ENCODE results near the gene TSPAN17. TPM values are rescaled to one million over a fixed set of nuclear protein-coding genes. Genes with fewer than 3 reads are reported as not detected.

The TSPAN17 gene
- polyA plus RNA-seq, 3 donors, result 22.2 to 27.7 (median 24.1) TPM

DNA sequence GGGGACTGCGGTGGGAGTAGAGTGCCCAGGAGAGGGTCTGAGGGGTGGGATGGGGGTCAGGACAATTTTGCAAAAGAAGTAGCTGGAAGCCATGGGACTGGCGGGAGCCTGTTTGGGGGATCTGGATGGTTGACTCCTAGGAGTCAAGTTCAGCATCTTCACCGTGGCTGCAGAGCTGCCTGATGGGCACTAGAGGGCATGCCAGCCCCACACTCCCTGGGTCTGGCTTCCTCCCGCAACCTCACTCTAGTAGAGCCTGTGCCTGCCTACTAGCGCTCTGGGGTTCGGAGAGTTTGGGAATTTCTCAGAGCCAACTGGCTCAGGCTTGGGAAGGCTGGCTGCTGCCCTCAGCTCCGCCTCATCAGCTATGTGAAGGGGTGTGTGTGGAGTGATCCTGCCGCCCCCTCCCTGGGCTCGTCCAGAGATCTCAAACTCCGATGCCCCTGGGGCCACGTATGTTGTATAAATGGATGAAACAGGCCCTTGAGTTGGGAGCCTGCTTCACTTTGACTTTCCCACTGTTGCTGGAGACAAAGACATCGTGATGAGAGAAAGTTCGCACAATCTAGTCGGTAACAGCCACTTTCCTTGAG is 10.8 kb downstream of the TSPAN17 start:
- Histone ChIP-seq H3K4me1 (ENCODE audit: control insufficient read depth in 1 of 2, insufficient read depth in 2 of 2, low read length in 2 of 2) (peaks cover 18 to 19% of the 10 kb centered on the region in 2 donors), H3K36me3 (replicated peaks in 1 of 2; ENCODE audit: control insufficient read depth in 1 of 2, insufficient read depth in 2 of 2, low read length in 2 of 2) (peaks cover 2 to 23% of the 10 kb centered on the region in 2 donors), H2AFZ (ENCODE audit: insufficient read depth, low read depth, low read length, poor library complexity, severe bottlenecking) (peak overlapping the region; percentile 70), H3K27me3 (ENCODE audit: control insufficient read depth in 2 of 2, insufficient read depth in 2 of 2, low read length in 2 of 2) (no peaks in the 10 kb centered on the region), H3K4me3 (replicated peaks in 1 of 3; ENCODE audit: low read depth in 2 of 3, low read length in 3 of 3) (peak overlapping the region in 1 of 3 experiments; percentile 76), H3K4me2 (replicated peaks; ENCODE audit: extremely low read depth, low read length, poor library complexity, severe bottlenecking) (peak overlapping the region; percentile 82), H3K79me2 (ENCODE audit: insufficient read depth, low read length) (no peaks in the 10 kb centered on the region), H3K27ac (ENCODE audit: low read depth in 1 of 2, low read length in 2 of 2) (no peak overlapping the region), H3K9me3 (replicated peaks in 1 of 2; ENCODE audit: control insufficient read depth in 1 of 2, insufficient read depth in 1 of 2, low read length in 2 of 2) (no peaks in the 10 kb centered on the region), H3K9ac (ENCODE audit: insufficient read depth, low read length, poor library complexity, severe bottlenecking) (peak overlapping the region; percentile 44), H4K20me1 (ENCODE audit: insufficient read depth, low read length) (peaks cover 4% of the 10 kb centered on the region)
- Mint-ChIP-seq H3K9me3 (peaks cover 0 to 2% (median 0%) of the 10 kb centered on the region in 7 donors), H3K27ac (peak overlapping the region in 2 of 7 donors; percentile 75 to 76), H3K4me3 (peak overlapping the region; percentile 78 to 92), H3K27me3 (ENCODE audit: low read depth in 3 of 3) (peaks cover 3 to 13% (median 7%) of the 10 kb centered on the region in 3 donors), H3K36me3 (peaks cover 27 to 34% of the 10 kb centered on the region in 2 donors), H3K4me1 (peaks cover 23% of the 10 kb centered on the region)
- DNase-seq, result peak; percentile 47 to 62 (median 61)
- intact Hi-C loops (cut with micrococcal nuclease), result loop anchor here (2.0 to 10.0 kb wide), 3 partner anchors 299 to 923 kb away; no protein-coding TSS in a partner anchor
- TF ChIP-seq, protein P1, sequence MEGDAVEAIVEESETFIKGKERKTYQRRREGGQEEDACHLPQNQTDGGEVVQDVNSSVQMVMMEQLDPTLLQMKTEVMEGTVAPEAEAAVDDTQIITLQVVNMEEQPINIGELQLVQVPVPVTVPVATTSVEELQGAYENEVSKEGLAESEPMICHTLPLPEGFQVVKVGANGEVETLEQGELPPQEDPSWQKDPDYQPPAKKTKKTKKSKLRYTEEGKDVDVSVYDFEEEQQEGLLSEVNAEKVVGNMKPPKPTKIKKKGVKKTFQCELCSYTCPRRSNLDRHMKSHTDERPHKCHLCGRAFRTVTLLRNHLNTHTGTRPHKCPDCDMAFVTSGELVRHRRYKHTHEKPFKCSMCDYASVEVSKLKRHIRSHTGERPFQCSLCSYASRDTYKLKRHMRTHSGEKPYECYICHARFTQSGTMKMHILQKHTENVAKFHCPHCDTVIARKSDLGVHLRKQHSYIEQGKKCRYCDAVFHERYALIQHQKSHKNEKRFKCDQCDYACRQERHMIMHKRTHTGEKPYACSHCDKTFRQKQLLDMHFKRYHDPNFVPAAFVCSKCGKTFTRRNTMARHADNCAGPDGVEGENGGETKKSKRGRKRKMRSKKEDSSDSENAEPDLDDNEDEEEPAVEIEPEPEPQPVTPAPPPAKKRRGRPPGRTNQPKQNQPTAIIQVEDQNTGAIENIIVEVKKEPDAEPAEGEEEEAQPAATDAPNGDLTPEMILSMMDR (IDR thresholded peaks at IDR 0.05), result peak; percentile 92
- WGBS (ENCODE audit: insufficient coverage), result 82% methylated on average over 7 of the region's 14 CpGs

DNA sequence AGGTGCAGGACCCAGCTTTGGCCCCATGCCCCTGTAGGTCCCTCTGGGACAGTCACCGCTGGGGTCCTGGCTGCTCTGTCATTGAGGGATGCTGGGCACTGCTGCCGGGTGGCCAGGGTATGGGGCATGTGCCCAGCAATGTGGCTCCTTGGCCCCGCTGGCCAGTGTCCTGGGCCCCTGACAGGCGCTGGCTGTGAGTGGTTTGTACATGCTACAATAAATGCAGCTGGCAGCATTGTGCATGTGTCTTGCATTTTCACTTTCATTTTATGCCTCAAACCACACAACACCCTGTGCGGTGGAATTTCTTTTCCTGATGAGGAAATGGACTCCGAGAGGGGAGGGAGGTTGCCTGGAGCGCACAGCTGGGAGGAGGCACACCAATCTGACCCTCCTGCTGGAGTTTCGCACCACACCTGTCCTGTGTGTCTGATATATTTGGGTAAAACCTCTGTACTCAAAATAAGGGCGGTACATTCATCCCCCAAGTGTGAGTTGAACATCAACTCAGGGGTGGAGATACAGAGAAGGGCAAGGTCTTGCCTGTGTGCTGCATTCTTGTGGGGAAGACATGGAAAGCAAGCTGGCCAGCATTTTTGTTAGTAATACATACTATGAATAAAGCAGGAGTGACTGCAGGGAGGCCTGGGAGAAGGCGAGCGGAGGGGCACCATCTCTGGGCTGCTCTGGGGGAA is 11.7 kb downstream of the TSPAN17 start:
- peaks cover 4% of the 10 kb centered on the region for H4K20me1 ChIP-seq (ENCODE audit: insufficient read depth, low read length)
- H3K27me3 Mint-ChIP-seq (ENCODE audit: low read depth in 3 of 3), result peaks cover 5 to 18% (median 12%) of the 10 kb centered on the region in 3 donors
- peak overlapping the region; percentile 82 for H3K4me2 ChIP-seq (replicated peaks; ENCODE audit: extremely low read depth, low read length, poor library complexity, severe bottlenecking)
- intact Hi-C loops (cut with micrococcal nuclease), result loop anchor here (2.0 to 10.0 kb wide), 3 partner anchors 298 to 924 kb away; no protein-coding TSS in a partner anchor
- peak; percentile 25 to 42 (median 32) for DNase-seq
- H3K79me2 ChIP-seq (ENCODE audit: insufficient read depth, low read length), result no peaks in the 10 kb centered on the region
- H3K27ac ChIP-seq (ENCODE audit: low read depth in 1 of 2, low read length in 2 of 2), result peak overlapping the region in 1 of 2 donors; percentile 43
- H3K27ac Mint-ChIP-seq, result peak overlapping the region in 5 of 7 donors; percentile 10 to 84 (median 66)
- H3K4me1 Mint-ChIP-seq, result peaks cover 23% of the 10 kb centered on the region
- no peaks in the 10 kb centered on the region for H3K9me3 ChIP-seq (replicated peaks in 1 of 2; ENCODE audit: control insufficient read depth in 1 of 2, insufficient read depth in 1 of 2, low read length in 2 of 2)
- peak overlapping the region; percentile 44 for H3K9ac ChIP-seq (ENCODE audit: insufficient read depth, low read length, poor library complexity, severe bottlenecking)
- peak overlapping the region; percentile 29 to 76 (median 39) for H3K4me3 ChIP-seq (replicated peaks in 1 of 3; ENCODE audit: low read depth in 2 of 3, low read length in 3 of 3)
- WGBS (ENCODE audit: insufficient coverage), result 21% methylated on average over 7 of the region's 11 CpGs
- H3K27me3 ChIP-seq (ENCODE audit: control insufficient read depth in 2 of 2, insufficient read depth in 2 of 2, low read length in 2 of 2), result no peaks in the 10 kb centered on the region
- peaks cover 2 to 15% of the 10 kb centered on the region in 2 donors for H3K36me3 ChIP-seq (replicated peaks in 1 of 2; ENCODE audit: control insufficient read depth in 1 of 2, insufficient read depth in 2 of 2, low read length in 2 of 2)
- peak overlapping the region; percentile 78 to 92 for H3K4me3 Mint-ChIP-seq
- H3K9me3 Mint-ChIP-seq, result peaks cover 0 to 2% (median 0%) of the 10 kb centered on the region in 7 donors
- peaks cover 20 to 26% of the 10 kb centered on the region in 2 donors for H3K36me3 Mint-ChIP-seq
- peaks cover 18 to 19% of the 10 kb centered on the region in 2 donors for H3K4me1 ChIP-seq (ENCODE audit: control insufficient read depth in 1 of 2, insufficient read depth in 2 of 2, low read length in 2 of 2)
- TF ChIP-seq, protein P1 (IDR thresholded peaks at IDR 0.05), result no peak
- H2AFZ ChIP-seq (ENCODE audit: insufficient read depth, low read depth, low read length, poor library complexity, severe bottlenecking), result peak overlapping the region; percentile 70

Data from CD14-positive monocyte (primary cell).